Spinal cord (tissue), 4 donors: ENCODE results near the gene TBC1D7. TPM values are rescaled to one million over a fixed set of nuclear protein-coding genes. Genes with fewer than 3 reads are reported as not detected.

Experiments
- polyA plus RNA-seq, 2 donors: library from polyadenylated mRNA; unstranded; fragments of 120-200 nt; gene quantifications; one replicate each; pipeline ENCODE4 v1.2.1, GENCODE V29; 2013; ENCODE audit not compliant: insufficient read length in 2 of 2
- total RNA-seq, 2 donors: library from RNA; depleted of rRNA in 1 of 2; stranded (reverse); fragments of 120-200 nt in 1 of 2; fragments of >200 nt in 1 of 2; gene quantifications; one replicate each; pipeline versions ENCODE4 v1.2.3 to v1.2.4, GENCODE V29; 2013 to 2014

TBC1D7 gene
- total and polyA plus RNA-seq, 4 donors, result 26.2 to 41.5 (median 31.3) TPM

Other genes with a start within 250 kb of the TBC1D7 start
- gene GFOD1, start 159.1 kb upstream of the TBC1D7 start, total RNA-seq, result 10 to 100 TPM in 1 of 2 donors, 1 to 10 TPM in 1; 9.4 to 30.6 TPM
- gene GFOD1, start 159.1 kb upstream of the TBC1D7 start, polyA plus RNA-seq, result 10 to 100 TPM; 16.9 to 18.4 TPM
- gene SIRT5, start 246.1 kb upstream of the TBC1D7 start, total RNA-seq, result 10 to 100 TPM; 13.7 to 17.3 TPM
- gene SIRT5, start 246.1 kb upstream of the TBC1D7 start, polyA plus RNA-seq, result 10 to 100 TPM; 12.4 to 15.2 TPM